K562 (cell line): ENCODE data around the gene CYP2W1.

ENCODE experiments used
- GABPA ChIP-seq: fragments of 200-800 bp; sonication (Bioruptor generic); conservative IDR thresholded peaks from 2 replicates; pipeline ENCODE4 v1.6.1; 2016; ENCODE audit warnings: low read depth, missing genetic modification characterization, missing compliant biosample characterization
- TF ChIP-seq, protein P1 (sequence below): fragments of 250-450 bp; sonication (Bioruptor Pico); IDR thresholded peaks from 2 replicates; pipeline ENCODE4 v1.5.0; 2022; ENCODE audit warnings: mild to moderate bottlenecking

DNA sequence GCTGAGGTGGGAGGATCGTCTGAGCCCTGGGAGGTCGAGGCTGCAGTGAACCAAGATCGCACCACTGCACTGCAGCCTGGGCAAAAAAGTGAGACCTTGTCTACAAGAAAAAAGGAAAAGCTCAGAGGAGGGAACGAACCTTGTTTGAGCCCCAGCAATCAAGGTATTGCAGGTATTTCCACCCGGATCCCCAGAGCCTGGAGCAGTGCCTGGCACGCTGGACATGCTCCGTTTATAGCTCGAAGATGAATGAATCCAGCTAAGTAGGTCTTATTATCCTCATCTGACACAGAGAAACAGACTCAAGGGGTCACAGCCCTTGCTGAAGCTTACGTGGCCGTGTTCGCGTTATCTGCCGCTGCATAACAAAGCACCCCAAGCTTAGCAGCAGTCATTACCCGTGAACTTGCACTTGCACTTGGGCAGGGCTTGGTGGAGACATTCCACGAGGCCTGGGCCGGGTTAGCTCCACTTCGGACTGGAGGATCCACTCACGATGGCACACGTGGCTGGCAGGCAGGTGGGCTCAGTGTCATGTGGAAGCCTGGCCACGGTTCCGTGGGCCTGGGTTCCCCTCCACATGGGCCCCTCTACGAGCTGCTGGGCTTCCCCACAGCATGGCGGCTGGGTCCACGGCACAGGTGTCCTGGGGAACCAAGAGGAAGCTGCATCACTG, 4.4 kb upstream of the CYP2W1 start:
- TF ChIP-seq, protein P1, sequence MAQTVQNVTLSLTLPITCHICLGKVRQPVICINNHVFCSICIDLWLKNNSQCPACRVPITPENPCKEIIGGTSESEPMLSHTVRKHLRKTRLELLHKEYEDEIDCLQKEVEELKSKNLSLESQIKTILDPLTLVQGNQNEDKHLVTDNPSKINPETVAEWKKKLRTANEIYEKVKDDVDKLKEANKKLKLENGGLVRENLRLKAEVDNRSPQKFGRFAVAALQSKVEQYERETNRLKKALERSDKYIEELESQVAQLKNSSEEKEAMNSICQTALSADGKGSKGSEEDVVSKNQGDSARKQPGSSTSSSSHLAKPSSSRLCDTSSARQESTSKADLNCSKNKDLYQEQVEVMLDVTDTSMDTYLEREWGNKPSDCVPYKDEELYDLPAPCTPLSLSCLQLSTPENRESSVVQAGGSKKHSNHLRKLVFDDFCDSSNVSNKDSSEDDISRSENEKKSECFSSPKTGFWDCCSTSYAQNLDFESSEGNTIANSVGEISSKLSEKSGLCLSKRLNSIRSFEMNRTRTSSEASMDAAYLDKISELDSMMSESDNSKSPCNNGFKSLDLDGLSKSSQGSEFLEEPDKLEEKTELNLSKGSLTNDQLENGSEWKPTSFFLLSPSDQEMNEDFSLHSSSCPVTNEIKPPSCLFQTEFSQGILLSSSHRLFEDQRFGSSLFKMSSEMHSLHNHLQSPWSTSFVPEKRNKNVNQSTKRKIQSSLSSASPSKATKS (CRISPR knock-in tag) = no peak
- no peak for TF ChIP-seq GABPA (tag)
